ENCODE measurements around the gene BCAS3.
A peak's percentile ranks its signal among the peaks of the same experiment; 100 is the strongest.
"Not testable (repeated sequence)": the region's sequence is repeated elsewhere in the genome, so short reads cannot be mapped to it uniquely, and the experiment has no call there.

BCAS3 gene

DNA sequence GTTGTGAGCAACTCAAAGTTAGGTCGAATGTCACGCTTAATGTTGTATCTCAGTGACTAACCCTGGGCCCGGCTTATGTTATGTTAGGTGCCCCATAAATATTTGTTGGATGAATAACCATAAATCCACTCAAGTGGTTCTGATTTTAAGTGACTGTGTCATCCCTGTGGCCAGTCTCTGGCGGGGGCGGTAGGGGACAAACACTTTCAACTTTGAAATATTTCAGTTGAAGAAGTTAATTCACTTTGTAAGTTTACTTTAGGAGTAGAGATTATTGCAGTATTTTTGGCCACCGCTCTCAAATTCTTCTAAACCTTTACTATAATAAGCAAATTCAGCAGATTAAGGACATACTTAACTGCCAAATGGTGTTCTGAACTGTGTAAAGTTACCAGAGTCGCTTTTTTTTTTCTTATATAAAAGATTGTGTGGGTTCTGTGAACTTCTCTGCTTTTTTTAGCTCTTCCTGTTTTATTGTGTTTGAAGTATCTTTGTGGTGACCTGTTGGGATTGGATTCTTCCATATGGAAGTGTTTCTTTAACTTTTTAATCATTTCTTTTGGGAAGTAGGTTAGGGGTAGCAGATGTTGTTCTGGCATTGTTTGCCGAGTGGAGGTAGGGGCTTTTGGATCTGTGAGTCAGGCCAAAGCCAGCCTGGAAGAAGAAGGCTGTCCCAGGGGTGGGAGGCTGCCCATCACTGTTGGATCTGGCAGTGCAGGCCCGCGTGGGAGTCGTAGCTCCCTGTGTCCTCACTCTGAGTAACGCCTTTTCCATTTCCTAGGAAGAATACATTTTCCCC, 660.5 kb downstream of the BCAS3 start:
- no peak for DNase-seq (ENCODE audit: low spot score)

DNA sequence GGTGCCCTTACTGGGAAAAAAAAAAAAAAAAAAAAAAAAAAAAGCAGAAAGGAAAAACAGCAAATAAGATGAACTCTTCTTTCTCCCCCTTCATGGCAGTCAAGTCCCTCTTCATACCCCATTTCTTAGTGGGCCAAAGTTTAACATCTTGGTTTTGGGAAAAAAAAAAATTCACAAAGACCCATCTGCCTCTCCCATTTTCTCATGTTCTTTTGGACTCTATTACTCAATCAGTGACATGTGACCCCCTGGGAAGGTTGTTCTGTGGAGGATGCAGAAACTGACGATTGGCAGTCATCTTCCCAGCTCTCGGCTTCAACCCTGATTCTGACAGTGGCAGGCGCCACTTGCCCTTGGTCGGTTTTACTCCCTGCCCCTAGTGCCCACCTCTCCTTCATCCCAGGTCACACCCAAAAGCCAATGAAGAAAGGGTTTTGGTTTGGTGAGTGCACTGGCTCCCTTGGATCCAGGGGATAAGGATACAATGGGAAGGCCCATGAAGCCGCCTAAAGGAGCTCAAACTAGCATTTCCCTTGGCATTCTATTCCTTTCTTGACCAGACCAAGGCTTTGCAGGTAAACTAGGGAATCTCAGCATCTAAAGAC, 661.3 kb downstream of the BCAS3 start:
- DNase-seq (ENCODE audit: low spot score) = no peak

DNA sequence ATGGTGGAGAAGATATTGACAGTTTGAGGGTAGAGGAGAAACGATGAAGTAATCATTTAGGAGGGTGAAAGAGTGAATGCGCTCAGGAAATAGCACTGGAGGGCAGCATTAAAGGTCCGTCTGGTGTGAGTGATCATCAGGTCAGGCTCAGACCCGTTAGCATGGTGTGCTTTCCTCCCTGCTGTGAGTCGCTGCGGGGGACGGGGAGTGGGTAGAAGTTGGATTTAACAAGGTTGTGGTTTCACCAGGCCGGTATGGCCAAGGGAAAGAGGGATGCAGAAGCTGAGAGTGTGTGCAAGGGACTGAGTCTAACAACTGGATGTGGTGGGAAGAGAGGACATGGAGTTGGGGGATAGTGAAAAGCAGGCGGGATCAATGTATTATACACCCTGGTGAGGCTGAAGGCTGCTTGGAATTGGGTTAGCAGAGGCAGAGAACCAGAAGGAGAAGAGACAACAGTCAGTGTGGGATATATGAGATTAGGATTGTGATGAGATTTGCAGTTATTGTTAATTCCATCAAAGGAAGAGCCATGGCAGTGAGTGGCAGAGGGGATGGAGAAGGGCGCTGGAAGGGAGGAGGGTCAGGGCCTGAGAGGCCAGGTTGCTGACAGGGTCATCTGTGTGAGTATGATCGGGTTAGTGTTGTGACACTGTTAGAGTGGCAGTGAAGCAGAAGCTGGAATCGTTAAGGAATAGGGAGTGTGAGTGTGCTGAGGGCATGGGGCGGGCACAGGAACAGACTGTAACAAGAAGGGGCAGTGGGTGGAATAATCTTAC, 663.0 kb downstream of the BCAS3 start:
- no peak for DNase-seq (ENCODE audit: low spot score)

DNA sequence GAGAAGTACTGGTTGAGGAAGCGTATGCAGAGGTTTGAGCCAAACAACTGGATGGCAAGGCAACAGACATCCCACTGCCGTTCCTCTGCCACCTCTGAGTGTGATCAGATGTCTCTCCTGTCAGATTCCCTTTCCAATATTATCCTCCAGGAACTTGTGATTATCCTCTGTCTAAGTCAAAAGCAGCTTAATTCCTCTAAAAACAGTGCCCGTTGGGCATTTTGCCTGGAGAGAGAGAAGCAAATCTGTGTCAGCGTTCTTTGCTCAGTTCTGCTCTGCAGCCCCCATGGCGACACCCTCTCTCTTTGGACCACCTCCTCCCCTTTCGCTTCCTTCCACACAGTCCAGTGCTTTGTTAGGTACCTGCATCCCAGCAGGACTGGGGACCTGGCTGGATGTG, 665.9 kb downstream of the BCAS3 start:
- no peak for DNase-seq (ENCODE audit: low spot score)

DNA sequence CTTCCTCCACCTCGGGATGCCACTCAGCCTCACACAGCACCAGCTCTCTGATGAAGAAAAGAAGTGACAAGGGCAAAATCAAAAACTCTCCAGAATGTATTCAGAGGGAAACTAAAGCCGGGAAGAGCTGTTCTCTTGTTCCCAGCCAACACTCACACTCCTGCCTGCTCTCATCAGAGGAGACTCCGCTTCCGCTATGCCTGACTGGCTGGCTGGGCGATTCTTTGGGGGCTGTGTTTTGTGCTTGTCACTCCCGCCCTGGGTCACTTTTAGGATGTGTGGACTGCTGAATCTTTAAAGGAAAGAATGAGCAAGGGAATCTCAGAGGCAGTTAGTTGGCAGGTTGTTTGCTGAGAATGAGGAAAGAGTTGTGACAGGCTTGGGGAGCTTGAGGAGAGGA, 667.4 kb downstream of the BCAS3 start:
- DNase-seq (ENCODE audit: low spot score) = no peak

DNA sequence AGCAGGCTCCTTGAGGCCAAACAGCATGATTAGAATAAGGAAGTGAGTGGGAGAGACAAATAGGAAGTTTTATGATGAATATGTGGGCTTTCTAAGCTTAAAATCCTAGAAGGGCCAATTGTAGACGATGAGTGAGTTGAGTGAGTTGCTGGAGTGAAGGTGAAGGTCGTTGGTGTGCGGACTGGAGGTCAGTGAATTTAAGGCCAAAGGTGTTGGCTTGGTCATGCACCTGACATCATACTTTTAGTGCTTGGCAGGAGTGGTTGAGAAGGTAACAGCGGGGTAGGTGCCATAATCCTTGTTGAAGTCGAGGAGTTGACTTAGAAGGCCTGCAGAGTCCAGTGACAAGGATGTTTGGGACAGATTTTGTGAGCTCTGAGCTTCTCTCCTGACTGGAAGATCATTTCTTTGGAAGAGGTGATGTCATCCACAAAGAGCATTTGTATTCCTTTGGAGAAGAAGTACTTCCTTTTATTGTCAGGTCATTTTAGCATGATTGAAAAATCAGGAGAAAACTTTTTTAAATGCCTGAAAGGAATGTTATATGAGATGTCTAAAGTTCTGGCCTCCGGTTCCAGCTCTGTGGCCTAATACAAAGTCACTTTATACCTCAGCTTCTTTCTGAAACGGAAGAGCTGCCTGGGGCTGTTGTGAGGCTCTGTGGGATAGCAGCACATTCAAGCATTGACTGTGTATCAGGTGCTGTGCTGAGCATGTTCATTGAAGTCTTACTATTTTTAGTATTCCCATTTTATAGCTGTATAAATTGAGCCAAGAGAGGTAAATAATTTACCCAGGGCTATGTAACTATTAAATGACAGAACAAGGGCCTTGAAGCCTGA, 668.4 kb downstream of the BCAS3 start:
- no peak for DNase-seq (ENCODE audit: low spot score)

DNA sequence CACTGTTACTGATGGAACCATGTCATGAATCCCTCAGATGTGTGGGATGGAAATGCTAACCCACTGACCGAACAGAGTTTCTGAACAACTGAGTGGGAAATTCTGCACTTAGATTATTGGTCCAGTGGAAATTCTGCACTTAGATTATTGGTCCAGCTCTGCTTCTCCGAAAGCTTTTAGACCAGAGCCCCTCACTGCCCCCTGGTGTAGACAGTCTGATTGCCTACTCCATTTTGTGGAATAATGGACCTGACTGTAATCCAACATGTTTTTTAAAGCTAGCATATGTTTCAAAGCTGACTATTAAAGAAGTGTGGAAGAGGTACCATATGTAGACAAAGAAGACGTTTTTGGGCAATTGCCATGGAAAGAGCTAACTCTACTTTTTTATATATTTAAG, 671.7 kb downstream of the BCAS3 start:
- no peak for DNase-seq (ENCODE audit: low spot score)

DNA sequence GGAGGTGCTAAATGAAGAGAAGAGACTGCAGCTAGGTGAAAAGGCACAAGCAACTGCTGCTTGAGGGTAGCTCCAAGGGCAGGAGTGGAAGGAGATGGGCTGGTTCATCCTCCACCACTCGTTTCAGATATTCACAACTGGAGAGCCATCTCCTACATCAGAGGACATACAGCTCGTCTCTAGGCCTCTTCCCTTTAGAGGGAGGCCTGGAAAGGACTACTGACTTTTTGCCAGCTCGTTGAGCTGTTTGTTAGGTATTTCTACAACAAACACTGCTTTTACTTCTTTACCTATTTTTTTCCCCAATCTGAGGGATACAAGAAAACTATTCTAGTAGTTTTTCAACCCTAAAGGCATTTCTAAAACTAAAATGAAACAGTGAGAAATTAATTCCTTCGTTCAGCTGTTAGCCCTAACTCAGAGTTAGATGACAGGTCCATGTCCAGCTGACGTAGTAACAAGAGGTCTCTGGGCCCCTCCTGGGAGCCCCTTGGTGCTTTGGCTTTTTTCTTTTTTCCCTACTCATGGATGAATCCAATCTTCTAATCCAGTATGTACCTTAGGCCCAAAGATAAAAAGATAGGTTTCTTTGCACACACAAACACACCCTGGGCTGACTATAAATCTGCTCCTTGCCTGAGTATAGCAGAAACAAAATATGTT, 674.2 kb downstream of the BCAS3 start:
- no peak for DNase-seq (ENCODE audit: low spot score)

DNA sequence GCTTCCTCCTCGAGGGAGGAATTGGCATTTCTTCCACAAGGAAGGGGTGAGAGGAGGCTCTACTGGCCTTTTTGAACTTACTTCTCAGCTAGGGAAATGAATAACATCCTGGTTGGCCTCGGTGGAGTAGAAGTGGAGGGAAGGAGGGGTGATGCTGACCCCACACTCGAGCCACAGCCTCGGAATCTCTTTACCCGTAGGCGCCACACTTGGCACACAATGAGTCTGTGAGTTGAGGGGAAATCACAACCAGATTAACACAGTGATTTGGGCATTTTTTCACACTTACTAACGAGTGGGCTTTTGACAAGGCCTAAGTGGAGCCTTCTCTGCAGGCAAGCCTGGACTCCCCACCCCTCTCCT, 674.7 kb downstream of the BCAS3 start:
- no peak for DNase-seq (ENCODE audit: low spot score)

DNA sequence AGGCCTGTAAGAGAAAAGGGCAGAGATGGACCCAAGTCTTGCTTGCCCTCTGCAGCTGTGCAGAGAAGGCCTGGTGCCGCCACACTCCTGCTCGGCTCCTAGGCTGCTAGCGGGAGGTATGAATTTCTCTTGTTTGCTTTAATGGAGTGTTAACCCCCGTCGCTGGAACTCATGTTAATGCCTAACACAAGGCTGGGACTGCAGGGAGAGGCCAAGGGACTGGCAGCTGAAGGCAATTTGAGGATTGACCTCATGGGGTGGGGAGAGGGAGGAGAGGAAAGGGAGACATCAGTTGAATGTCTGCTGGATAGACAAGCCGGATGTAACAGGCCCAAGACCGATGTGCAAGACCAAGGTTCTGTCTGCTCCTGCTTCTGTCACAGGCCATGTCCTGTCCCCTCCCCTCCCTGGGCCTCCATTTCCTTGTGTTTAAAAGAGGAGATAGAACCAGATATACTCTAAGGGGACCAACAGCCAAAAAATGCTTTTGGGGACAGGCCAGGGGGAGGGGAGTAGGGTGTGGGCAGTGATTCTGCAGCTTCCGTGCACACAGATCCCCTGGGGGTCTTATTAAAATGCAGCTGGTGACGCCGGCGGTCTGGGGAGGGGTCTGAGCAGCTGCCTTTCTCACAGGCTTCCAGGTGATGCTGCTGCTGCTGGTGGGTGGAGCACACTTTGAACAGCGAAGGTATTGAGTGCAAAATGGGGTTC, 675.3 kb downstream of the BCAS3 start:
- DNase-seq (ENCODE audit: low spot score) = no peak

DNA sequence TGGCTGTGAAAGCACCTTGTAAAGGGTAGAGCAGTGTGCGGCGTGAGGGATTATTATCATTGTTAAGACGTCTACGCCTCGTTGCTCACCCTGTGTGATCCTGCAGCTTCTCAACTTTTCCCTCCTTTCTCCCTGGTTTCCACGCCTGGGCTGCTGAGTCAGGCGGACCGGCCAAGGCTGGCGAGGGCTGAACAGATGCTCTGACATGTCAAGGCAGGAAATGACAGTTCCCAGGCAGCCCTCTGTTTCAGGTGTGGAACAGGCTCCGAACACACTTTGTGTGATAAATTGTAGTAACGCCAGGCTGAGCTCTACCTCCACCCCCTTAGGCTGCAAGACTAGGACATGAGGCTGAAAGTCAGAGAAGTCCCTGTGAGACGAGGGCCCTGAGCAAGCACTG, 676.0 kb downstream of the BCAS3 start:
- DNase-seq (ENCODE audit: low spot score) = no peak

DNA sequence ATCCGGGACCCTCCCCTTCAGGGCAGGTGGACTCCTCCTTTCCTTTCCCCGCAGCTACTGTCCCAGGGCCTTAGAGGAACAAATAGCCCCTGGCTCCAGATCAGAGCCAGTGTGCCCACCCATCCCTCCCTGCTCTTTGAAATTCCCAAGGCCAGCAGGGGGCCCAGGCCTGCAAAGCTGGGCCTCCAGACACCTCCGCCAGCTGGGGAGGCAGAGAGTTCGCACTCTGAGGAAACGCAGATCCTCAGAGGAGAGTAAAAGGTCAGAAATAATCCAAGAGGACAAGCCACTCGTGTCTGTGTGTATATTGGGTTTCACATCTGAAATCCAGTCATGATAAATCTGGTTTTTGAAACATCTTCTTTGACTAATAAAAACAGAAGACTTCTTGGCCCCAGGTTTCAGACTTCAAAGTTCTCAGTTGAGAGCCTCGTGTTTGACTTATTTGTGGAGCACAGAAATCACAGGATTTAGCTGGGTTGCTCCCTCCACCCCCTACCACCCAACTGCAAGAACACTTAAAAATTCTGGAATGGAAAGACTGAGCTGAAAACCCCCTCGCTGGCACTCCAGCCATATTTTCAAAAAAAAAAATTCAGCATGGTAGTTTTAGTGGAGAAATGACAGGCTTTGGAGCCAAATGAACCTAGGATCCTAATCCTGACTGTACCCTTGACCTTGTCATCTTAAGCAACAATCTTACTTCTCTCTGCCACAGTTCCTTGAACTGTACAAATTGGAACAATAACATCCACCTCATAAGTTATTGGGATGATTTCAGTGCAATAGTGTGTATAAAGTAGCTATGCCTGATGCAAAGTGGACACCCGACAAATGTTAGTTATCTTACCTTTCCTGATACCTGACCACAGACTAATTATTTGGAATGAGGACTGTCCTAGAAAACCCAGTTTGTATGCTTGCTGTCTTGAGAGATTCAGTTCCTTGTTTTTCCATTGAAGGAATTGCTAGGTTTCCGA, 677.5 kb downstream of the BCAS3 start:
- DNase-seq (ENCODE audit: low spot score) = peak; percentile 72

DNA sequence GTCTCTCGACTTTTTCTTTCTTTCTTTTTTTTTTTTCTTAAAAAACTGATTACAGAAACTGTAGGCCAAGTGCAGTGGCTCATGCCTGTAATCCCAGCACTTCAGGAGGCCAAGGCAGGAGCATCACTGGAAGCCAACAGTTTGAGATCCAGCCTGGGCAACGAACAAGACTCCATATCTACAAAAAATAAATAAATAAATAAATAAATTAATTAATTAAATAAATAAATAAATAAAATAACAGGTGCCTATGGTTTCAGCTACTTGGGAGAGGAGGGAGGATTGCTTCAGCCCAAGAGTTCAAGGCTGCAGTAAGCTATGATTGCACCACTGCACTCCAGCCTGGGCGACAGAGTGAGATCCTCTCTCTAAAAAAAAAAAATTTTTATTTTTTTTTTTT, 679.4 kb downstream of the BCAS3 start:
- not testable (repeated sequence) for DNase-seq (ENCODE audit: low spot score)

DNA sequence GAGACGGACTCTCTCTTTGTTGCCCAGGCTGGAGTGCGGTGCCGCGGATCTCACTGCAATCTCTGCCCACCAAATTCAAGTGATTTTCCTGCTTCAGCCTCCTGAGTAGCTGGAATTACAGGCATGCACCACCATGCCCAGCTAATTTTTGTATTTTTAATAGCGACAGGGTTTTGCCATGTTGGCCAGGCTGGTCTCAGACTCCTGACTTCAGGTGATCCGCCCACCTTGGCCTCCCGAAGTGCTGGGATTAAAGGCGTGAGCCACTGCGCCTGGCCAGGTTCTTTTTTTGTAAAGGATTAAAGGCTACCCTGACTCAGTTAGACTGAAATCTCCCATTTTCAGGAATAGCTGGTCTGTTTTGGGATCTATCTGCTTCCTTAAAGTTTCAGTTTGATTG, 681.9 kb downstream of the BCAS3 start:
- DNase-seq (ENCODE audit: low spot score) = not testable (repeated sequence)

DNA sequence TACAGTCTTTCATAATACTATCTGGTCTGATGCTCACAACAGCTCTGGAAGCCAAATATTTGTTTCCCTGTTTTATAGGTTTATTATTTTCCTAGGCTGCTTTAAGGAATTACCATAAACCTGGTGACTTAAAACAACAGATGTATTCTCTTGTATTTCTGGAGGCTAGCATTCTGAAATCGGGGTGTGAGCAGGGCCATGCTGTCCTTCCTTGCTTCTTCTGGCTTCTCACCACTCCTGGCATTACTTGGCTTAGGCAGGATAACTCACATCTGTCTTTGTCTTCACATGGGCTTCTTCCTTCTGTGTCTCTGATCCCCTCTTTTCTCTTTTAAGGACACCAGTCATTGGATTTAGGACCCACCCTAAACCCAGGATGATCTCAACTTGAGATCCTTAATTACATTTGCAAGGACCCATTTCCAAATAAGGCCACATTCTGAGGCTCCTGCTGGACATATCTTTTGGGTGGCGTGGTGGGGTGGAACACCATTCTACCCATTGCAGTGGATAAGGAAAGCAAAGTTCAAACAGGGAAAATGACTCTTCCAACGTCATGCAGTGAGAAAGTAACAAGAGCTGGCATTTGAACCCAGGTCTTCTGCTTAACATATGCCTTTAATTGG, 682.8 kb downstream of the BCAS3 start:
- no peak for DNase-seq (ENCODE audit: low spot score)

DNA sequence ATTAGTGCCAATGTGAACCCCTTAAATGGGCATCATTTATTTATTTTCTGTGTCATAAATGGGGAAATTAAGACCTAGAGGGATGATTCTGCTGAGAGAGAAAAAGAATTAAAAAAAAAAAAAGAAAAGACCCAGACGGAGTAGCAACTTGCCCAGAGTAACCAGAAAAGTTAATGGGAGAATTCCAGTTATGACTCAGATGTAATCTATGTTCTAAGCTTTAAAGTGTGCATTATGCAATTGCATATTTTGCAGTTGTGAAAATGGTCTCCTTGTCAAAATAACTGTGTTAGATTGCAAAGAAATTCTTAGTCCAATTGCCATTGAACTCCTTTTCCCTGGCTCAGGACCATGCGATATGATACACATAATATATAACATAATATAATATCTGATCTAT, 683.4 kb downstream of the BCAS3 start:
- DNase-seq (ENCODE audit: low spot score) = no peak

DNA sequence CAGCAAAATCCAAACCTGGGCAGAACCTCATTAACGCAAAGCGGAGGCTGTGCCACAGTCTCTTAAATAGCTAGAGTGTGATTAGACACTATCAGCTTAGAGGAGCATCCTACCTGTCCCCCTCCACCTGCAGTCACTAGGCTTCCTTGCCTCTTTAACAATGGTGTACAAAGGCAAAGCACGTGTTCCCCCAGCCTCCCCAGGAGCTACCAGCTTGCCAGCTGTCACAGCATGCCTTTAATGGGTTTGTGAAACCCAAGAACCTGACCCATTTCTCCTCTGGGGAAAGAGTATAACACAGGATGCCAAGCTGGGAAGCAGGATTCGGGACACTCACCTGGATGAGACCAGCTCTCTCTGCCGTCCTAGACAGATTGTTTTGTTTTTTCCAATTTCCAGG, 684.7 kb downstream of the BCAS3 start:
- DNase-seq (ENCODE audit: low spot score) = no peak

DNA sequence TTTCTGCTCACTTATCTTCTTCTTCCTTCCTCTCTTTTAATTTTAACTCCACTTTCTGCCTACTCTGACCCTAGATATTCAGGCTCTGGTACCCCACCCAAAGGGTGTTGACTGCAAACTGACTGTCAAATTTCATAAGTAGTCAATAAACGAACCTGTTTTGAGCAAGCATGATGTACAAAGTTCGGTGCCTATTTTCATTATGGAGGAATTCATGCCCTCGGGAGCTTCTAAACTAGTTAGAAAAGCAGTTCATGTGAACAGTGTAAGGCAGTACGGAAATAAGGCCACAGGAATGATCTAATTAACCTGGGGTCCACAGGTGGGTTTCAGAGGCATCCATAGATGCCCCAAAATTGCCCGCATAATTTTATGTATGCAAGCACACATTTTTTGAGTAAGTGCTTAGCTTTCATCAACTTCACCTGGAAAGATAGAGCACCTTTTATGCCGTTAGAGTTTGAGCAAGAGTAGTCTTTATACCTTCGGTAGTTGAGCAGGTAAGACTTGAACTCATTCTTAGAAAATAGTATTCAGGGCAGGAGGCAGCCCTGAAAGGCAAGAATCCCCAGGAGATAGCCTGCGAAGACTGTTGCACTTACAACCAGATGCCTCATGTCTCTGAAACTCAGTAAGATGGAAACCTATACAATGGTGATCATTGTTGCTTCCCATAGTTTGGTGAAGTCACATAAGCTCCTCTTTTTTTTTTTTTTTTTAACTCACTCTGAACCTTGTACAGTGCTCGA, 685.4 kb downstream of the BCAS3 start:
- DNase-seq (ENCODE audit: low spot score) = no peak

All from SK-N-DZ (cell line).